GM12878 (cell line): Measurements from ENCODE around the gene RALGAPA1. TPM values are rescaled to one million over a fixed set of nuclear protein-coding genes. Genes with fewer than 3 reads are reported as not detected.

Experiments
- ATAC-seq: fragments of 200-7000 bp; cut with Tn5 transposase; 3 replicates; pipeline ENCODE4 v1.9.1; 2020; ENCODE audit warnings: mild to moderate bottlenecking, moderate library complexity
- BruUV-seq: library from RNA; stranded (reverse); fragments of 400-500 nt; replicated peaks from 2 replicates; lab custom pipeline; 2021; lab: Mats Ljungman, UMichigan
- CTCF ChIA-PET: fragments of 300-600 bp; sonication (Branson Sonifier 250); formaldehyde crosslinking; extraction: SDS; loops from one replicate; lab custom pipeline; 2021; ENCODE audit warnings: inconsistent platforms; lab: Yijun Ruan, JAX
- POLR2A ChIA-PET: fragments of 350-600 bp; formaldehyde crosslinking; extraction: SDS; loops from one replicate; lab custom pipeline; 2021; ENCODE audit warnings: inconsistent platforms; lab: Charles Lee
- RAD21 ChIA-PET: fragments of 300-600 bp; sonication (Branson Sonifier 250); formaldehyde crosslinking; loops from one replicate; lab custom pipeline; 2023; ENCODE audit warnings: antibody characterized with exemption; ENCODE audit not compliant: unreplicated experiment; lab: Charles Lee
- SMC1A ChIA-PET: fragments of 300-600 bp; sonication (Branson Sonifier 250); formaldehyde crosslinking; loops from one replicate; lab custom pipeline; 2023; ENCODE audit not compliant: unreplicated experiment, uncharacterized antibody; lab: Charles Lee
- DNase-seq: peaks from one replicate; pipeline ENCODE4 v3.0.0-alpha.2; 2011; ENCODE audit warnings: low read depth, low spot score
- FAIRE-seq: peaks from 3 replicates; lab custom pipeline; 2011; peaks lifted over from hg19 to GRCh38; lab: Jason Lieb, UNC
- H2AFZ ChIP-seq: 2 replicates; pipeline ENCODE4 v1.6.0; 2011; ENCODE audit warnings: low read depth, low read length, control low read depth; ENCODE audit not compliant: control insufficient read depth
- H3K27ac ChIP-seq: 2 replicates; pipeline ENCODE4 v1.5.1; 2011; ENCODE audit warnings: control low read depth; ENCODE audit not compliant: control insufficient read depth, insufficient read depth
- H3K27me3 ChIP-seq, 2 experiments: replicated peaks in 1 of 2; 2 replicates each; pipeline versions ENCODE4 v1.6.0 to v1.6.1; 2011; ENCODE audit warnings: low read length in 1 of 2; ENCODE audit not compliant: control insufficient read depth in 2 of 2, insufficient read depth in 2 of 2
- H3K36me3 ChIP-seq, 2 experiments: 2 replicates each; pipeline ENCODE4 v1.5.1; 2011; ENCODE audit warnings: low read length in 1 of 2; ENCODE audit not compliant: control insufficient read depth in 2 of 2, insufficient read depth in 2 of 2
- H3K4me1 ChIP-seq: 2 replicates; pipeline ENCODE4 v1.6.1; 2011; ENCODE audit warnings: mild to moderate bottlenecking, low read length, moderate library complexity, mixed read lengths; ENCODE audit not compliant: control insufficient read depth, insufficient read depth
- H3K4me2 ChIP-seq: 2 replicates; pipeline ENCODE4 v1.6.0; 2011; ENCODE audit warnings: control low read depth; ENCODE audit not compliant: control insufficient read depth, insufficient read depth
- H3K4me3 ChIP-seq: fragments of 200-600 bp; sonication (generic); 2 replicates; pipeline ENCODE4 v1.5.1; 2016
- H3K79me2 ChIP-seq: 2 replicates; pipeline ENCODE4 v1.6.0; 2011; ENCODE audit warnings: low read length; ENCODE audit not compliant: control insufficient read depth, insufficient read depth
- H3K9ac ChIP-seq: 2 replicates; pipeline ENCODE4 v1.8.0; 2011; ENCODE audit warnings: low read length, control low read depth, mixed read lengths; ENCODE audit not compliant: control insufficient read depth, insufficient read depth
- H3K9me3 ChIP-seq: replicated peaks from 3 replicates; pipeline ENCODE4 v1.5.1; 2011; ENCODE audit warnings: mild to moderate bottlenecking, low read length; ENCODE audit not compliant: control insufficient read depth, insufficient read depth
- H4K20me1 ChIP-seq: 2 replicates; pipeline ENCODE4 v1.6.0; 2011; ENCODE audit not compliant: control insufficient read depth, insufficient read depth
- CBFB ChIP-seq: IDR thresholded peaks from 2 replicates; pipeline ENCODE4 v1.6.1; 2016; ENCODE audit warnings: antibody characterized with exemption, low read depth
- CHD2 ChIP-seq: IDR thresholded peaks from 2 replicates; pipeline ENCODE4 v1.6.1; 2011; ENCODE audit warnings: low read depth, low read length, improper control_type of control experiment, borderline replicate concordance
- DPF2 ChIP-seq: fragments of 450-650 bp; IDR thresholded peaks from 2 replicates; pipeline ENCODE4 v1.6.1; 2017; ENCODE audit warnings: mild to moderate bottlenecking
- E2F4 ChIP-seq: IDR thresholded peaks from 2 replicates; pipeline ENCODE4 v1.6.1; 2012; ENCODE audit warnings: low read depth, low read length, improper control_type of control experiment
- E4F1 ChIP-seq: fragments of 450-650 bp; IDR thresholded peaks from 2 replicates; pipeline ENCODE4 v1.6.1; 2018; ENCODE audit warnings: borderline replicate concordance, mild to moderate bottlenecking; ENCODE audit not compliant: partially characterized antibody
- EGR1 ChIP-seq, 2 experiments: IDR thresholded peaks; 1 replicate in 1 of 2; 2 replicates in 1 of 2; pipeline ENCODE4 v1.6.1; 2011 to 2012; ENCODE audit warnings: low read depth in 2 of 2, low read length in 2 of 2, borderline replicate concordance in 1 of 2, mild to moderate bottlenecking in 1 of 2, moderate library complexity in 1 of 2
- IKZF2 ChIP-seq, 2 experiments: fragments of 450-650 bp; IDR thresholded peaks; 2 replicates each; pipeline ENCODE4 v1.6.1; 2017; ENCODE audit warnings: mild to moderate bottlenecking in 2 of 2, moderate library complexity in 2 of 2
- JUND ChIP-seq: IDR thresholded peaks from 2 replicates; pipeline ENCODE4 v1.6.1; 2012; ENCODE audit warnings: low read depth, mild to moderate bottlenecking, low read length, improper control_type of control experiment, moderate library complexity
- LARP7 ChIP-seq: fragments of 450-650 bp; IDR thresholded peaks from 2 replicates; pipeline ENCODE4 v1.6.1; 2017; ENCODE audit warnings: mild to moderate bottlenecking
- MYB ChIP-seq: fragments of 150-350 bp; IDR thresholded peaks from 2 replicates; pipeline ENCODE4 v1.6.1; 2014; ENCODE audit warnings: mild to moderate bottlenecking, low read depth, low read length, borderline replicate concordance
- PML ChIP-seq: IDR thresholded peaks from 2 replicates; pipeline ENCODE4 v1.6.1; 2012; ENCODE audit warnings: low read length, inconsistent platforms
- POLR2AphosphoS2 ChIP-seq: IDR thresholded peaks from 2 replicates; pipeline ENCODE4 v1.6.1; 2011; ENCODE audit warnings: low read depth, mild to moderate bottlenecking, low read length, improper control_type of control experiment, moderate library complexity
- SMAD5 ChIP-seq: IDR thresholded peaks from 2 replicates; pipeline ENCODE4 v1.6.1; 2016; ENCODE audit warnings: antibody characterized with exemption, low read depth
- SREBF2 ChIP-seq: IDR thresholded peaks from 2 replicates; pipeline ENCODE4 v1.6.1; 2012; ENCODE audit warnings: mild to moderate bottlenecking, low read length
- SUPT20H ChIP-seq: IDR thresholded peaks from 2 replicates; pipeline ENCODE4 v1.6.1; 2011; ENCODE audit warnings: low read depth, mild to moderate bottlenecking, low read length, moderate library complexity, borderline replicate concordance; ENCODE audit not compliant: control insufficient read depth
- ZNF207 ChIP-seq: fragments of 450-650 bp; IDR thresholded peaks from 2 replicates; pipeline ENCODE4 v1.6.1; 2014; ENCODE audit warnings: antibody characterized with exemption, mild to moderate bottlenecking, borderline replicate concordance
- WGBS: methylation state at CpG from one replicate; pipeline ENCODE4 v1.1.6; 2016; ENCODE audit warnings: low lambda C conversion rate; ENCODE audit not compliant: insufficient replicate concordance, insufficient coverage; ENCODE audit errors: missing lambda C conversion rate; 5-methylcytosine and 5-hydroxymethylcytosine counted together
- in situ Hi-C: fragments of 300-500 bp; cut with MboI; formaldehyde crosslinking; loops from 9 replicates; pipeline ENCODE4 v1.14.3; 2018; ENCODE audit warnings: mixed read lengths
- intact Hi-C: fragments of 100-400 bp; cut with micrococcal nuclease; formaldehyde crosslinking; loops from one replicate; pipeline ENCODE4 v1.14.2; 2022; ENCODE audit not compliant: unreplicated experiment
- polyA plus RNA-seq, 11 experiments: library from polyadenylated mRNA; depleted of rRNA in 4 of 11; unstranded in 6 of 11; stranded (reverse) in 5 of 11; fragments of >200 nt; fragmentation: Nextera tagmentation in 4 of 11; fragmentation: Illumina TruSeq in 1 of 11; extraction: Ambion mirVana in 4 of 11; extraction: Trizol in 1 of 11; gene quantifications; 1 replicate in 1 of 11; 2 replicates in 10 of 11; pipeline versions ENCODE4 v1.2.1 to v1.2.3, GENCODE V29; 2011 to 2016; ENCODE audit warnings: inconsistent platforms in 2 of 11, missing spikeins in 2 of 11, low read depth in 1 of 11
- total RNA-seq, 4 experiments: library from RNA; depleted of rRNA in 3 of 4; stranded (reverse); fragments of >200 nt in 3 of 4; fragmentation: Illumina TruSeq in 1 of 4; extraction: Trizol in 1 of 4; gene quantifications; 2 replicates each; pipeline versions ENCODE4 v1.2.1 to v1.2.3, GENCODE V29; 2013 to 2021

Gene RALGAPA1
- total and polyA plus RNA-seq, 10 of the 15 experiments (the other 5 are each of a cell fraction or from before 2014, with no cell fraction given), result 5.6 to 26.7 (median 14.7) TPM

GRCh38 chr14:35600253-35600652 is 208.8 kb downstream of the RALGAPA1 start:
- ChIA-PET CTCF (no interaction called here), POLR2A (no interaction called here)
- H3K9me3 ChIP-seq, result peaks cover 2% of the 10 kb centered on the region; the same call in 1 of the 3 replicates

GRCh38 chr14:35594616-35595015 is 214.5 kb downstream of the RALGAPA1 start:
- intact Hi-C loops (no loop called here), in situ Hi-C loops (no loop called here)
- 100% methylated on average over 2 of the region's 2 CpGs for WGBS
- Histone ChIP-seq H3K36me3 (no peaks in the 10 kb centered on the region; a peak in 1 of 4 replicates), H3K4me3 (no peak overlapping the region), H3K27ac (no peak overlapping the region), H3K27me3 (no peaks in the 10 kb centered on the region), H3K79me2 (no peaks in the 10 kb centered on the region), H3K9ac (no peak overlapping the region), H3K4me1 (no peaks in the 10 kb centered on the region), H3K9me3 (no peaks in the 10 kb centered on the region), H2AFZ (no peak overlapping the region), H4K20me1 (no peaks in the 10 kb centered on the region), H3K4me2 (no peak overlapping the region)
- DNase-seq (no peak), ATAC-seq (no peak), FAIRE-seq (no peak)
- ChIA-PET CTCF (interaction anchor here (1.2 kb wide), 1 partner anchor 13 kb away, joined by 3 read pairs; no protein-coding TSS in a partner anchor), RAD21 (no interaction called here), POLR2A (no interaction called here), SMC1A (no interaction called here)
- BruUV-seq, result no TSS peak
- TF ChIP-seq ZNF207 (no peak), SREBF2 (no peak), MYB (no peak), LARP7 (no peak), CHD2 (no peak), CBFB (no peak), POLR2AphosphoS2 (no peak), SMAD5 (no peak), EGR1 (IDR thresholded peaks at IDR 0.05; ENCODE audit: borderline replicate concordance in 1 of 2, low read depth in 2 of 2, low read length in 2 of 2) (no peak), DPF2 (no peak), SUPT20H (no peak), E4F1 (no peak)

More at GRCh38 chr14:35600253-35600652, 208.8 kb downstream of the RALGAPA1 start:
- Histone ChIP-seq H3K9ac (no peak overlapping the region), H2AFZ (no peak overlapping the region), H3K36me3 (peaks cover 0 to 6% of the 10 kb centered on the region in 2 experiments; a peak in 1 of 4 replicates), H3K27ac (no peak overlapping the region), H3K4me1 (no peaks in the 10 kb centered on the region)
- intact Hi-C loops, result no loop called here
- SMC1A ChIA-PET, result no interaction called here
- RAD21 ChIA-PET, result interaction anchor here (0.7 kb wide), 1 partner anchor 54 kb away, joined by 3 read pairs; no protein-coding TSS in a partner anchor
- FAIRE-seq, result no peak
- TF ChIP-seq PML (no peak), E2F4 (no peak), IKZF2 (IDR thresholded peaks at IDR 0.05) (no peak), JUND (no peak)
- TF ChIP-seq, all 136 proteins: peak for 0
- Histone ChIP-seq H4K20me1 (no peaks in the 10 kb centered on the region), H3K27me3 (no peaks in the 10 kb centered on the region), H3K4me3 (no peak overlapping the region), H3K4me2 (no peak overlapping the region), H3K79me2 (no peaks in the 10 kb centered on the region)
- in situ Hi-C loops, result no loop called here
- DNase-seq (no peak), ATAC-seq (no peak)
- no TSS peak for BruUV-seq
- WGBS, result 100% methylated on average over 1 of the region's 1 CpG
